SK-N-SH treated with all-trans-retinoic acid at 6 μM for 48 hours (cell line): ENCODE data around the gene OBP2B.

Experiments used
- ATAC-seq: fragments of 200-7000 bp; cut with Tn5 transposase; 3 replicates; pipeline ENCODE4 v1.9.1; 2020; ENCODE audit warnings: mild to moderate bottlenecking, moderate library complexity
- ARNTL ChIP-seq: fragments of 450-650 bp; formaldehyde crosslinking; IDR thresholded peaks from 2 replicates; pipeline ENCODE4 v1.5.0; 2020; ENCODE audit warnings: low read depth, mild to moderate bottlenecking, moderate library complexity, borderline replicate concordance
- BACH2 ChIP-seq: fragments of 250-450 bp; sonication (Bioruptor Pico); IDR thresholded peaks from 2 replicates; pipeline ENCODE4 v1.9.0; 2021; ENCODE audit warnings: mild to moderate bottlenecking, borderline replicate concordance
- CSDC2 ChIP-seq: fragments of 250-450 bp; sonication (Bioruptor Pico); IDR thresholded peaks from 2 replicates; pipeline ENCODE4 v1.5.0; 2020; ENCODE audit warnings: mild to moderate bottlenecking, moderate library complexity
- ESRRG ChIP-seq: fragments of 250-450 bp; sonication (Bioruptor Pico); IDR thresholded peaks from 2 replicates; pipeline ENCODE4 v1.6.1; 2021; ENCODE audit warnings: mild to moderate bottlenecking
- OSR1 ChIP-seq: fragments of 250-450 bp; sonication (Bioruptor Pico); IDR thresholded peaks from 2 replicates; pipeline ENCODE4 v1.8.0; 2022; ENCODE audit warnings: moderate library complexity, mild to moderate bottlenecking, inconsistent platforms
- PPARA ChIP-seq: fragments of 250-450 bp; sonication (Bioruptor Pico); IDR thresholded peaks from 2 replicates; pipeline ENCODE4 v1.5.0; 2020; ENCODE audit warnings: mild to moderate bottlenecking, borderline replicate concordance
- RARB ChIP-seq: fragments of 250-450 bp; sonication (Bioruptor Pico); IDR thresholded peaks from 2 replicates; pipeline ENCODE4 v1.8.0; 2021; ENCODE audit warnings: mild to moderate bottlenecking, moderate library complexity
- SNAI2 ChIP-seq: fragments of 250-450 bp; sonication (Bioruptor Pico); IDR thresholded peaks from 2 replicates; pipeline ENCODE4 v1.5.0; 2020; ENCODE audit warnings: mild to moderate bottlenecking, moderate library complexity
- TOX ChIP-seq: fragments of 250-450 bp; sonication (Bioruptor Pico); IDR thresholded peaks from 2 replicates; pipeline ENCODE4 v1.8.0; 2021; ENCODE audit warnings: mild to moderate bottlenecking, moderate library complexity, borderline replicate concordance
- ZFP3 ChIP-seq: fragments of 250-450 bp; sonication (Bioruptor Pico); IDR thresholded peaks from 2 replicates; pipeline ENCODE4 v1.5.0; 2020; ENCODE audit warnings: mild to moderate bottlenecking, moderate library complexity
- ZFP30 ChIP-seq: fragments of 450-650 bp; formaldehyde crosslinking; IDR thresholded peaks from 2 replicates; pipeline ENCODE4 v1.5.0; 2022; ENCODE audit warnings: mild to moderate bottlenecking, moderate library complexity
- ZNF565 ChIP-seq: fragments of 450-650 bp; formaldehyde crosslinking; conservative IDR thresholded peaks from 2 replicates; pipeline ENCODE4 v1.5.0; 2020; ENCODE audit warnings: low read depth, mild to moderate bottlenecking, moderate library complexity
- ZNF8 ChIP-seq: fragments of 450-650 bp; formaldehyde crosslinking; IDR thresholded peaks from 2 replicates; pipeline ENCODE4 v1.5.0; 2020; ENCODE audit warnings: mild to moderate bottlenecking, moderate library complexity
- TF ChIP-seq, protein P1 (sequence below): fragments of 250-450 bp; sonication (Bioruptor Pico); IDR thresholded peaks from 2 replicates; pipeline ENCODE4 v1.8.0; 2020; ENCODE audit warnings: mild to moderate bottlenecking, moderate library complexity, borderline replicate concordance
- TF ChIP-seq, protein P2 (sequence below): fragments of 250-450 bp; sonication (Bioruptor Pico); IDR thresholded peaks from 2 replicates; pipeline ENCODE4 v1.8.0; 2021; ENCODE audit warnings: low read depth, mild to moderate bottlenecking, moderate library complexity, borderline replicate concordance
- TF ChIP-seq, protein P3 (sequence below): fragments of 250-450 bp; sonication (Bioruptor Pico); IDR thresholded peaks from 2 replicates; pipeline ENCODE4 v1.5.0; 2020; ENCODE audit warnings: mild to moderate bottlenecking, moderate library complexity
- TF ChIP-seq, protein P4 (sequence below): fragments of 250-450 bp; sonication (Bioruptor Pico); IDR thresholded peaks from 2 replicates; pipeline ENCODE4 v1.5.1; 2020; ENCODE audit warnings: low read depth, mild to moderate bottlenecking, moderate library complexity
- TF ChIP-seq, protein P5 (sequence below): fragments of 250-450 bp; sonication (Bioruptor Pico); IDR thresholded peaks from 2 replicates; pipeline ENCODE4 v1.5.1; 2021; ENCODE audit warnings: mild to moderate bottlenecking, moderate library complexity

The OBP2B gene

DNA sequence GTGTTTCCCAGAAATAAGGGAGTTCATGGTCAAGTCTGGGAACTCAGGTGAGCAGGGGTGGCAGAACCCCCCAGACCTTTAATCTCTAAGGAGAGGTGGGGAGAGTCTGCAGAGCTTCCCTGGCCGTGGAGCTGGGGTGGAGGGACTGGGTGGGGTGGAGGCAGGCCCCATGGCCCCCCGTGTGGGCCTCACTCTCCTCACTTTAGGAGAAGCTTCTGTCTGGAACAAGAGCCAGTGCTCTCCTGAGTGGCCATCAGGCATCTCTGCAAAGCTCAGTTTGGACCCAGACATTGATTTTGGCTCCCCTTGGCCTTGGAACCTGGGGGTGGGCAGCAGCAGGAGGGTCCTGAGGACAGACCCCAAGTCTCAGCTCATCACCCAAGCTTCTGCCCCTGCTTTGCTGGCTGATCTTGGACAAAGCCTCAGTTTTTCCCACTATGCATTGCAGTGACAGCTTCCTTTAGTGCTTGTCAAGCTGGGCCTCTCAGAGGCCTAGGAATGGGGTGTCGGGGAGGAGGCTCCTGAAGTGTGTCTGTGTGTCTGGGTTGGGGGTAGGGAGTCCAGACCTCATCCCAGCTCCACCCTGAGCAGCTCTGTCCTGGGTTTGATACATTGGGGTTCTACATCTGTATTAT lies 41.8 kb downstream of the OBP2B start:
- TF ChIP-seq ZNF8 (CRISPR knock-in tag), result no peak
- TF ChIP-seq, all 23 proteins: peak for 0
- ATAC-seq, result no peak

DNA sequence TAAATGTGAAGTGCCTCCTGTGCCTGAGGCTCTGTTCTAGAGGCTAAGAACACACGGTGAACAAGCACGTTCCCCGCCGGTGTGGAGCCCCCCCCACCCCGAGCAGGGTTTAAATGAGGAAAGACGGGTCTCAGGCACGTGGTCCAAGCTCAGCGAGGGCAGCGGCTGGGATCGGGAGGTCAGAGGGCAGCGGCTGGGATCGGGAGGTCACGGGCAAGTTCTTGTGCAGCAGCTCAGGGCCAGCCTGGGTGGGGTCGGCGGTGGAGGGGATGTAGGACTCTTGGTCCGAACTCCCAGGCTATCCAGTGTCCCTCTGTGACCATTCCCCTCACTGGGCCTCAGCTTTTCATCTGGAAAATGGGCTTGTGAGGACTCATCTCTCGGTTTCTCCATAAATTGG lies 42.7 kb downstream of the OBP2B start:
- no peak for ATAC-seq
- TF ChIP-seq TOX (CRISPR knock-in tag) (no peak), ZFP3 (no peak), CSDC2 (CRISPR knock-in tag) (no peak), OSR1 (CRISPR knock-in tag) (no peak), ZNF565 (CRISPR knock-in tag) (no peak), ZNF8 (CRISPR knock-in tag) (no peak), PPARA (CRISPR knock-in tag) (no peak), ZFP30 (CRISPR knock-in tag) (no peak), ARNTL (CRISPR knock-in tag) (no peak), RARB (CRISPR knock-in tag) (no peak), SNAI2 (no peak), BACH2 (CRISPR knock-in tag) (no peak), ESRRG (no peak)
- TF ChIP-seq, protein P1, sequence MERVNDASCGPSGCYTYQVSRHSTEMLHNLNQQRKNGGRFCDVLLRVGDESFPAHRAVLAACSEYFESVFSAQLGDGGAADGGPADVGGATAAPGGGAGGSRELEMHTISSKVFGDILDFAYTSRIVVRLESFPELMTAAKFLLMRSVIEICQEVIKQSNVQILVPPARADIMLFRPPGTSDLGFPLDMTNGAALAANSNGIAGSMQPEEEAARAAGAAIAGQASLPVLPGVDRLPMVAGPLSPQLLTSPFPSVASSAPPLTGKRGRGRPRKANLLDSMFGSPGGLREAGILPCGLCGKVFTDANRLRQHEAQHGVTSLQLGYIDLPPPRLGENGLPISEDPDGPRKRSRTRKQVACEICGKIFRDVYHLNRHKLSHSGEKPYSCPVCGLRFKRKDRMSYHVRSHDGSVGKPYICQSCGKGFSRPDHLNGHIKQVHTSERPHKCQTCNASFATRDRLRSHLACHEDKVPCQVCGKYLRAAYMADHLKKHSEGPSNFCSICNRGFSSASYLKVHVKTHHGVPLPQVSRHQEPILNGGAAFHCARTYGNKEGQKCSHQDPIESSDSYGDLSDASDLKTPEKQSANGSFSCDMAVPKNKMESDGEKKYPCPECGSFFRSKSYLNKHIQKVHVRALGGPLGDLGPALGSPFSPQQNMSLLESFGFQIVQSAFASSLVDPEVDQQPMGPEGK, result no peak
- TF ChIP-seq, protein P2, sequence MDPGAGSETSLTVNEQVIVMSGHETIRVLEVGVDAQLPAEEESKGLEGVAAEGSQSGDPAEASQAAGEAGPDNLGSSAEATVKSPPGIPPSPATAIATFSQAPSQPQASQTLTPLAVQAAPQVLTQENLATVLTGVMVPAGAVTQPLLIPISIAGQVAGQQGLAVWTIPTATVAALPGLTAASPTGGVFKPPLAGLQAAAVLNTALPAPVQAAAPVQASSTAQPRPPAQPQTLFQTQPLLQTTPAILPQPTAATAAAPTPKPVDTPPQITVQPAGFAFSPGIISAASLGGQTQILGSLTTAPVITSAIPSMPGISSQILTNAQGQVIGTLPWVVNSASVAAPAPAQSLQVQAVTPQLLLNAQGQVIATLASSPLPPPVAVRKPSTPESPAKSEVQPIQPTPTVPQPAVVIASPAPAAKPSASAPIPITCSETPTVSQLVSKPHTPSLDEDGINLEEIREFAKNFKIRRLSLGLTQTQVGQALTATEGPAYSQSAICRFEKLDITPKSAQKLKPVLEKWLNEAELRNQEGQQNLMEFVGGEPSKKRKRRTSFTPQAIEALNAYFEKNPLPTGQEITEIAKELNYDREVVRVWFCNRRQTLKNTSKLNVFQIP (CRISPR knock-in tag), result no peak
- TF ChIP-seq, protein P3, sequence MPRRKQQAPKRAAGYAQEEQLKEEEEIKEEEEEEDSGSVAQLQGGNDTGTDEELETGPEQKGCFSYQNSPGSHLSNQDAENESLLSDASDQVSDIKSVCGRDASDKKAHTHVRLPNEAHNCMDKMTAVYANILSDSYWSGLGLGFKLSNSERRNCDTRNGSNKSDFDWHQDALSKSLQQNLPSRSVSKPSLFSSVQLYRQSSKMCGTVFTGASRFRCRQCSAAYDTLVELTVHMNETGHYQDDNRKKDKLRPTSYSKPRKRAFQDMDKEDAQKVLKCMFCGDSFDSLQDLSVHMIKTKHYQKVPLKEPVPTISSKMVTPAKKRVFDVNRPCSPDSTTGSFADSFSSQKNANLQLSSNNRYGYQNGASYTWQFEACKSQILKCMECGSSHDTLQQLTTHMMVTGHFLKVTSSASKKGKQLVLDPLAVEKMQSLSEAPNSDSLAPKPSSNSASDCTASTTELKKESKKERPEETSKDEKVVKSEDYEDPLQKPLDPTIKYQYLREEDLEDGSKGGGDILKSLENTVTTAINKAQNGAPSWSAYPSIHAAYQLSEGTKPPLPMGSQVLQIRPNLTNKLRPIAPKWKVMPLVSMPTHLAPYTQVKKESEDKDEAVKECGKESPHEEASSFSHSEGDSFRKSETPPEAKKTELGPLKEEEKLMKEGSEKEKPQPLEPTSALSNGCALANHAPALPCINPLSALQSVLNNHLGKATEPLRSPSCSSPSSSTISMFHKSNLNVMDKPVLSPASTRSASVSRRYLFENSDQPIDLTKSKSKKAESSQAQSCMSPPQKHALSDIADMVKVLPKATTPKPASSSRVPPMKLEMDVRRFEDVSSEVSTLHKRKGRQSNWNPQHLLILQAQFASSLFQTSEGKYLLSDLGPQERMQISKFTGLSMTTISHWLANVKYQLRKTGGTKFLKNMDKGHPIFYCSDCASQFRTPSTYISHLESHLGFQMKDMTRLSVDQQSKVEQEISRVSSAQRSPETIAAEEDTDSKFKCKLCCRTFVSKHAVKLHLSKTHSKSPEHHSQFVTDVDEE (CRISPR knock-in tag), result no peak
- TF ChIP-seq, protein P4, sequence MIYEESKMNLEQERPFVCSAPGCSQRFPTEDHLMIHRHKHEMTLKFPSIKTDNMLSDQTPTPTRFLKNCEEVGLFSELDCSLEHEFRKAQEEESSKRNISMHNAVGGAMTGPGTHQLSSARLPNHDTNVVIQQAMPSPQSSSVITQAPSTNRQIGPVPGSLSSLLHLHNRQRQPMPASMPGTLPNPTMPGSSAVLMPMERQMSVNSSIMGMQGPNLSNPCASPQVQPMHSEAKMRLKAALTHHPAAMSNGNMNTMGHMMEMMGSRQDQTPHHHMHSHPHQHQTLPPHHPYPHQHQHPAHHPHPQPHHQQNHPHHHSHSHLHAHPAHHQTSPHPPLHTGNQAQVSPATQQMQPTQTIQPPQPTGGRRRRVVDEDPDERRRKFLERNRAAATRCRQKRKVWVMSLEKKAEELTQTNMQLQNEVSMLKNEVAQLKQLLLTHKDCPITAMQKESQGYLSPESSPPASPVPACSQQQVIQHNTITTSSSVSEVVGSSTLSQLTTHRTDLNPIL, result no peak

DNA sequence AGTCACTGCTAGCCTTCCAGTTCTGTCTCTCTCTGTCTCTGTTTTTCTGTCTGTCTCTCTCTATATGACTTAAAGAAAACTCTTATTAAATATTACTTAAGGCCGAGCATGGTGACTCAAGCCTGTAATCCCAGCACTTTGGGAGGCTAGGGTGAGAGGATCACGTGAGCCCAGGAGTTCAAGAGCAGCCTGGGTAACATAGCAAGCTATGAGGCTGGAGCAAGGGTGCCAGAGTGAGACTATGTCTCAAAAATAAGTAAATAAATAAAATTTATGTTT lies 43.7 kb downstream of the OBP2B start:
- TF ChIP-seq ZFP3, result no peak
- TF ChIP-seq, protein P3 (CRISPR knock-in tag), result no peak
- no peak for TF ChIP-seq ZFP30 (CRISPR knock-in tag)
- TF ChIP-seq, protein P5, sequence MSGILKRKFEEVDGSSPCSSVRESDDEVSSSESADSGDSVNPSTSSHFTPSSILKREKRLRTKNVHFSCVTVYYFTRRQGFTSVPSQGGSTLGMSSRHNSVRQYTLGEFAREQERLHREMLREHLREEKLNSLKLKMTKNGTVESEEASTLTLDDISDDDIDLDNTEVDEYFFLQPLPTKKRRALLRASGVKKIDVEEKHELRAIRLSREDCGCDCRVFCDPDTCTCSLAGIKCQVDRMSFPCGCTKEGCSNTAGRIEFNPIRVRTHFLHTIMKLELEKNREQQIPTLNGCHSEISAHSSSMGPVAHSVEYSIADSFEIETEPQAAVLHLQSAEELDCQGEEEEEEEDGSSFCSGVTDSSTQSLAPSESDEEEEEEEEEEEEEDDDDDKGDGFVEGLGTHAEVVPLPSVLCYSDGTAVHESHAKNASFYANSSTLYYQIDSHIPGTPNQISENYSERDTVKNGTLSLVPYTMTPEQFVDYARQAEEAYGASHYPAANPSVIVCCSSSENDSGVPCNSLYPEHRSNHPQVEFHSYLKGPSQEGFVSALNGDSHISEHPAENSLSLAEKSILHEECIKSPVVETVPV (CRISPR knock-in tag), result no peak

More for the DNA sequence above, 43.7 kb downstream of the OBP2B start:
- ATAC-seq, result no peak
